ENCODE measurements around the gene IWS1.
"Not testable (repeated sequence)": the region's sequence is repeated elsewhere in the genome, so short reads cannot be mapped to it uniquely, and the experiment has no call there.

The IWS1 gene

DNA sequence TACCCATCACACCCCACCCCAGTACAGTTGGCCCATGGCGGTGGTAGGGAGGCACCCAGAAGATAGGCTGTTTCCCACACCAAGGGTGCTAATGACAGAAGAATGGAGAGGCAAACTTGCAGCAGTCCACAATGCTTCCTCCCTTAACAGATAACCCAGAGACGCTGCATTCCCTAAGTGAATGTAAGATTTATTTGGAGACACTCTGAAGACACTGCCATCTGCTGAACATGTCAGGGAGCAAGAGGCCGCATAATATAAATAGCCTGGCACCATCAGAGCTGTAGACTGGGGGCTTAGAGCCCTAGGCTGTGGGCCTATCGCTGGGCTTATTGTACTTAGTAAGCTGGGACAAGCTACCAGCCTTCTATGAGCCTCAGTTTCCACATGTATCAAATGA, 2.2 kb upstream of the IWS1 start:
- H2AK5ac ChIP-seq (ENCODE audit: low read depth, low read length) = no peak overlapping the region

DNA sequence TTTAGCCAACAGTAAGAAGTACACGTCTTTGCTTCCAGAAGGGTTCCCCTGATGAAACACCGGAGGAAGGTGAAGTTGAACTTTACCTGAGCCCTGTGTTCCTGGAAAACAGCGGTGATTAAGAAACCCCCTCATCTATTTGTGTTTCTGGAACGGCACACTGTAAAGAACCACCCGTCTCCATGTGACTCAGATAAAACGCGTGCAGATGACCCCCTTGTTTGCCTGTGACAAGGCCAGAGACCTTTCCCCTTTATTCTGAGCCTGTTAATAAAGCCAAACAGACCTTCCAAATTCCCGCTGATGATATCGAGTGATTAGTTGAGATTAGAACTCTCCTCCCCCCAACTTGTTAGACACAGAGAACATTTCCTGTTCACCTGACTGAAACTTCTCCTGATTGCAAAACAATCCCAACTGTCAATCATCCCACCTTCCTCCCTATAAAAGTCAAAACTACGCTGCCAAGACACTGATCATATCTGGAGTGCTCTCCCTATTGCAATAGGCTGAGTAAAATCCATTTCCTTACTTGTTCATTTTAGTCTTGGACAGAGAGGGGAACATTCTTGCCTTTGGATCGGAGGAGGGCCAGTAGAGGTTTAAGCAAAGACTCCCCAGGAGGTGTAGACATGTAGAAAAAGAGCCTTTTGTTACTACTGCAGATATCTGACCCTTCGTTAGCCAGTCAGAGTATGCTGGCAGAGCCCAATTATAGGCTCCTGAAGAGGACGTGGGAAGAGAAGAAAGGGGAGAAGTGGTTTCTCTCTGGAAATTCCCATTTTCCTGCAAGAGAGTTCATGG, 914 bp upstream of the IWS1 start:
- no CpG with 5 or more reads among the region's 13 CpGs for WGBS, 2 donors (ENCODE audit: extremely low coverage in 2 of 2, insufficient read length in 2 of 2, insufficient replicate concordance in 1 of 2)
- Histone ChIP-seq H3K27ac (replicated peaks; ENCODE audit: low read length) (peak overlapping the region; percentile 91), H3K23ac (ENCODE audit: low read depth, low read length, poor library complexity) (no peak overlapping the region), H2AFZ (ENCODE audit: low read length) (peak overlapping the region; percentile 88), H3K9ac (ENCODE audit: low read depth, low read length, poor library complexity) (no peak overlapping the region), H3K4ac (ENCODE audit: low read length) (no peak overlapping the region), H4K8ac (ENCODE audit: low read depth, low read length) (no peak overlapping the region), H3K18ac (ENCODE audit: low read length) (peak overlapping the region; percentile 44), H3K36me3 (replicated peaks in 1 of 2; ENCODE audit: control insufficient read depth in 2 of 2, insufficient read depth in 2 of 2, low read length in 2 of 2) (peaks cover 4 to 21% of the 10 kb centered on the region in 2 donors), H3K4me3 (ENCODE audit: low read length in 2 of 2) (peak overlapping the region; percentile 68 to 98), H3K27me3 (ENCODE audit: control insufficient read depth in 3 of 3, insufficient read depth in 3 of 3, low read depth in 1 of 3, low read length in 3 of 3) (peaks cover 0 to 12% (median 0%) of the 10 kb centered on the region in 3 experiments), H2BK120ac (ENCODE audit: low read depth, low read length) (no peak overlapping the region), H2BK12ac (ENCODE audit: low read length) (no peak overlapping the region), H3K9me3 (replicated peaks in 1 of 2; ENCODE audit: control insufficient read depth in 2 of 2, insufficient read depth in 1 of 2, low read depth in 1 of 2, low read length in 2 of 2) (peaks cover 0 to 4% of the 10 kb centered on the region in 2 donors), H2AK5ac (ENCODE audit: low read depth, low read length) (no peak overlapping the region), H3K79me1 (ENCODE audit: low read depth, low read length) (no peaks in the 10 kb centered on the region), H3K14ac (ENCODE audit: low read length) (no peak overlapping the region), H3K4me1 (ENCODE audit: control insufficient read depth in 2 of 2, insufficient read depth in 1 of 2, low read depth in 1 of 2, low read length in 2 of 2) (peaks cover 8% of the 10 kb centered on the region in 2 donors), H2BK15ac (ENCODE audit: low read length) (no peak overlapping the region), H3K4me2 (ENCODE audit: insufficient read depth, low read length, poor library complexity, severe bottlenecking) (peak overlapping the region; percentile 61), H4K91ac (ENCODE audit: low read depth, low read length, poor library complexity) (no peak overlapping the region), H2BK5ac (ENCODE audit: low read length) (no peak overlapping the region)
- DNase-seq (ENCODE audit: low spot score) = peak; percentile 39

More for the DNA sequence above, 2.2 kb upstream of the IWS1 start:
- Histone ChIP-seq H3K14ac (ENCODE audit: low read length) (no peak overlapping the region), H2BK12ac (ENCODE audit: low read length) (no peak overlapping the region), H4K8ac (ENCODE audit: low read depth, low read length) (no peak overlapping the region), H3K36me3 (replicated peaks in 1 of 2; ENCODE audit: control insufficient read depth in 2 of 2, insufficient read depth in 2 of 2, low read length in 2 of 2) (peaks cover under 1 to 8% of the 10 kb centered on the region in 2 donors), H3K79me1 (ENCODE audit: low read depth, low read length) (no peaks in the 10 kb centered on the region), H3K18ac (ENCODE audit: low read length) (peak overlapping the region; percentile 30), H2BK120ac (ENCODE audit: low read depth, low read length) (no peak overlapping the region), H2BK5ac (ENCODE audit: low read length) (no peak overlapping the region), H3K4me2 (ENCODE audit: insufficient read depth, low read length, poor library complexity, severe bottlenecking) (no peak overlapping the region), H3K27me3 (ENCODE audit: control insufficient read depth in 3 of 3, insufficient read depth in 3 of 3, low read depth in 1 of 3, low read length in 3 of 3) (peaks cover 0 to 25% (median 0%) of the 10 kb centered on the region in 3 experiments), H4K91ac (ENCODE audit: low read depth, low read length, poor library complexity) (no peak overlapping the region), H3K9ac (ENCODE audit: low read depth, low read length, poor library complexity) (no peak overlapping the region), H3K4ac (ENCODE audit: low read length) (no peak overlapping the region), H2BK15ac (ENCODE audit: low read length) (no peak overlapping the region), H3K27ac (replicated peaks; ENCODE audit: low read length) (peak overlapping the region; percentile 91), H2AFZ (ENCODE audit: low read length) (peak overlapping the region; percentile 88), H3K4me1 (ENCODE audit: control insufficient read depth in 2 of 2, insufficient read depth in 1 of 2, low read depth in 1 of 2, low read length in 2 of 2) (peaks cover 8% of the 10 kb centered on the region in 2 donors), H3K4me3 (ENCODE audit: low read length in 2 of 2) (no peak overlapping the region), H3K9me3 (replicated peaks in 1 of 2; ENCODE audit: control insufficient read depth in 2 of 2, insufficient read depth in 1 of 2, low read depth in 1 of 2, low read length in 2 of 2) (peaks cover 0 to 4% of the 10 kb centered on the region in 2 donors), H3K23ac (ENCODE audit: low read depth, low read length, poor library complexity) (no peak overlapping the region)
- no peak for DNase-seq (ENCODE audit: low spot score)
- WGBS, 2 donors (ENCODE audit: extremely low coverage in 2 of 2, insufficient read length in 2 of 2, insufficient replicate concordance in 1 of 2) = no CpG with 5 or more reads among the region's 4 CpGs

DNA sequence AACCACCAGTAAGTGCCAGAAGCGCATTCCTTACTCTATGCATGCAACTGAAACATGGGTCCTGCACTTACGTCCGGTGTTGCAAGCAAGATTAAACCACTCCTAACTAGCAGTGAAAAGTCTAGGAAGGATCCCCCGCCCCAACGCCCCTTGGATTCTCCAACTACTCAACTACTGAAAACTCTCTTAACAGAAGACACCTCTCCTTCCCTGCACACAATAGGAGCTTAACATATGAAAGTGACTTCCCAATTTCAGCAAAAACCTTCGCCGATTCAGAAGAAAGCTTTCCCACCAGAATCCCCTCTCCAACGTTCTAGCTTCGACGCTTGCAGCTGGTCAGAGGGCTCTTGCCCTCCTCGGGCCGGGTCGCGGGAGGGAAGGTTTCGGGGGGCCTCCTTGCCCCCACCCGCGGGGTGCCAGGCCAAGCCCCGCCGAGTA, 578 bp downstream of the IWS1 start:
- no CpG with 5 or more reads among the region's 19 CpGs for WGBS, 2 donors (ENCODE audit: extremely low coverage in 2 of 2, insufficient read length in 2 of 2, insufficient replicate concordance in 1 of 2)
- peaks cover 8% of the 10 kb centered on the region in 2 donors for H3K4me1 ChIP-seq (ENCODE audit: control insufficient read depth in 2 of 2, insufficient read depth in 1 of 2, low read depth in 1 of 2, low read length in 2 of 2)
- H3K27me3 ChIP-seq (ENCODE audit: control insufficient read depth in 3 of 3, insufficient read depth in 3 of 3, low read depth in 1 of 3, low read length in 3 of 3) = peaks cover 0 to 8% (median 0%) of the 10 kb centered on the region in 3 experiments
- H3K79me1 ChIP-seq (ENCODE audit: low read depth, low read length) = no peaks in the 10 kb centered on the region
- no peak overlapping the region for H3K4ac ChIP-seq (ENCODE audit: low read length)
- H3K9me3 ChIP-seq (replicated peaks in 1 of 2; ENCODE audit: control insufficient read depth in 2 of 2, insufficient read depth in 1 of 2, low read depth in 1 of 2, low read length in 2 of 2) = peaks cover 0 to 2% of the 10 kb centered on the region in 2 donors
- no peak for DNase-seq (ENCODE audit: low spot score)
- H2AFZ ChIP-seq (ENCODE audit: low read length) = peak overlapping the region; percentile 88
- H3K9ac ChIP-seq (ENCODE audit: low read depth, low read length, poor library complexity) = peak overlapping the region; percentile 94
- no peak overlapping the region for H4K91ac ChIP-seq (ENCODE audit: low read depth, low read length, poor library complexity)
- H3K4me3 ChIP-seq (ENCODE audit: low read length in 2 of 2) = peak overlapping the region; percentile 68 to 98
- H3K36me3 ChIP-seq (replicated peaks in 1 of 2; ENCODE audit: control insufficient read depth in 2 of 2, insufficient read depth in 2 of 2, low read length in 2 of 2) = peaks cover 6 to 34% of the 10 kb centered on the region in 2 donors
- H2BK120ac ChIP-seq (ENCODE audit: low read depth, low read length) = no peak overlapping the region
- H2AK5ac ChIP-seq (ENCODE audit: low read depth, low read length) = peak overlapping the region; percentile 72
- H2BK5ac ChIP-seq (ENCODE audit: low read length) = peak overlapping the region; percentile 73
- peak overlapping the region; percentile 69 for H3K23ac ChIP-seq (ENCODE audit: low read depth, low read length, poor library complexity)
- H3K14ac ChIP-seq (ENCODE audit: low read length) = peak overlapping the region; percentile 10
- H2BK12ac ChIP-seq (ENCODE audit: low read length) = no peak overlapping the region
- no peak overlapping the region for H4K8ac ChIP-seq (ENCODE audit: low read depth, low read length)
- H2BK15ac ChIP-seq (ENCODE audit: low read length) = no peak overlapping the region
- H3K18ac ChIP-seq (ENCODE audit: low read length) = peak overlapping the region; percentile 89
- H3K4me2 ChIP-seq (ENCODE audit: insufficient read depth, low read length, poor library complexity, severe bottlenecking) = peak overlapping the region; percentile 85
- peak overlapping the region; percentile 80 for H3K27ac ChIP-seq (replicated peaks; ENCODE audit: low read length)

DNA sequence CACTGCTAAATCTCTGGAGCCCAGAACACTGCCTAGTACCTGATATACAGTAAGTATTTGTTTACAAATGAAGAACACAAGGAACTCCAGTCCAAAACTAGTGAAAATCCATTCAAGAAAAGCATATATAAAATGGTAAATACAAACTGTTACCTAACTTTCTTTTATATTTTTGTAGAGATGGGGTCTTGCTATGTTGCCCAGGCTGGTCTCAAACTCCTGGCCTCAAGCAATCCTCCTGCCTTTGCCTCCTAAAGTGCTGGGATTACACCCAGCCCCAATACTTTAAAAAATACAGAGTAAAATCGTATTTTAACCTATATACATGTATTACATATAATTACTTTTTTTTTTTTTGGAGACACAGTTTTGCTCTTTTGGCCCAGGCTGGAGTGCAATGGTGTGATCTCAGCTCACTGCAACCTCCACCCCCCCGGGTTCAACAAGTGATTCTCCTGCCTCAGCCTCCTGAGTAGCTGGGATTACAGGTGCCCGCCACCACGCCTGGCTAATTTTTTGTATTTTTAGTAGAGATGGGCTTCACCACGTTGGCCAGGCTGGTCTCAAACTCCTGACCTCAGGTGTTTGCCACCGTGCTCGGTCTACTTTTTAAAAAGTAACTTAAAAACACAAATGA, 2.0 kb downstream of the IWS1 start:
- H2BK15ac ChIP-seq (ENCODE audit: low read length); DNase-seq (ENCODE audit: low spot score); H2AK5ac ChIP-seq (ENCODE audit: low read depth, low read length); H3K4me3 ChIP-seq (ENCODE audit: low read length in 2 of 2); H2BK120ac ChIP-seq (ENCODE audit: low read depth, low read length); H3K4me2 ChIP-seq (ENCODE audit: insufficient read depth, low read length, poor library complexity, severe bottlenecking); H3K27me3 ChIP-seq (ENCODE audit: control insufficient read depth in 3 of 3, insufficient read depth in 3 of 3, low read depth in 1 of 3, low read length in 3 of 3); H2BK12ac ChIP-seq (ENCODE audit: low read length); H3K23ac ChIP-seq (ENCODE audit: low read depth, low read length, poor library complexity); H3K18ac ChIP-seq (ENCODE audit: low read length); H4K8ac ChIP-seq (ENCODE audit: low read depth, low read length); H3K14ac ChIP-seq (ENCODE audit: low read length); H3K4me1 ChIP-seq (ENCODE audit: control insufficient read depth in 2 of 2, insufficient read depth in 1 of 2, low read depth in 1 of 2, low read length in 2 of 2); H3K9ac ChIP-seq (ENCODE audit: low read depth, low read length, poor library complexity); H3K9me3 ChIP-seq (replicated peaks in 1 of 2; ENCODE audit: control insufficient read depth in 2 of 2, insufficient read depth in 1 of 2, low read depth in 1 of 2, low read length in 2 of 2); H3K79me1 ChIP-seq (ENCODE audit: low read depth, low read length); H2AFZ ChIP-seq (ENCODE audit: low read length); H4K91ac ChIP-seq (ENCODE audit: low read depth, low read length, poor library complexity); H3K4ac ChIP-seq (ENCODE audit: low read length); H3K27ac ChIP-seq (replicated peaks; ENCODE audit: low read length); H2BK5ac ChIP-seq (ENCODE audit: low read length): not testable (repeated sequence)
- WGBS, 2 donors (ENCODE audit: extremely low coverage in 2 of 2, insufficient read length in 2 of 2, insufficient replicate concordance in 1 of 2) = no CpG with 5 or more reads among the region's 7 CpGs
- H3K36me3 ChIP-seq (replicated peaks in 1 of 2; ENCODE audit: control insufficient read depth in 2 of 2, insufficient read depth in 2 of 2, low read length in 2 of 2) = peaks cover 8 to 46% of the 10 kb centered on the region in 2 donors

All from neuronal stem cell (in vitro differentiated cells).